Neuronal stem cell (in vitro differentiated cells): ENCODE data around the gene MBTPS1.

Experiments used
- DNase-seq: peaks from one replicate; pipeline ENCODE4 v3.0.0-alpha.2; 2013; ENCODE audit warnings: low spot score
- H2AFZ ChIP-seq: one replicate; pipeline ENCODE4 v1.6.1; 2013; ENCODE audit warnings: mild to moderate bottlenecking, low read length, inconsistent platforms
- H2AK5ac ChIP-seq: 2 replicates; pipeline ENCODE4 v1.6.1; 2013; ENCODE audit warnings: low read depth, mild to moderate bottlenecking, inconsistent platforms, low read length, moderate library complexity, mixed read lengths
- H2BK120ac ChIP-seq: 2 replicates; pipeline ENCODE4 v1.6.1; 2013; ENCODE audit warnings: low read depth, mild to moderate bottlenecking, inconsistent platforms, low read length, moderate library complexity, mixed read lengths
- H2BK12ac ChIP-seq: one replicate; pipeline ENCODE4 v1.6.1; 2013; ENCODE audit warnings: low read length, inconsistent platforms
- H2BK15ac ChIP-seq: 2 replicates; pipeline ENCODE4 v1.6.1; 2013; ENCODE audit warnings: mild to moderate bottlenecking, low read length, inconsistent platforms, mixed read lengths
- H2BK5ac ChIP-seq: one replicate; pipeline ENCODE4 v1.6.1; 2013; ENCODE audit warnings: inconsistent platforms, mild to moderate bottlenecking, low read length, moderate library complexity
- H3K14ac ChIP-seq: one replicate; pipeline ENCODE4 v1.6.1; 2013; ENCODE audit warnings: low read length, inconsistent platforms
- H3K18ac ChIP-seq: 2 replicates; pipeline ENCODE4 v1.6.1; 2013; ENCODE audit warnings: low read length, inconsistent platforms
- H3K23ac ChIP-seq: 2 replicates; pipeline ENCODE4 v1.6.1; 2013; ENCODE audit warnings: low read depth, mild to moderate bottlenecking, mixed read lengths, low read length, inconsistent platforms; ENCODE audit not compliant: poor library complexity
- H3K27ac ChIP-seq: replicated peaks from 3 replicates; pipeline ENCODE4 v1.5.1; 2013; ENCODE audit warnings: low read length, inconsistent platforms
- H3K27me3 ChIP-seq, 3 experiments: 2 replicates each; pipeline ENCODE4 v1.6.1; 2013; ENCODE audit warnings: low read length in 3 of 3, mild to moderate bottlenecking in 2 of 3, inconsistent platforms in 1 of 3, low read depth in 1 of 3, mixed read lengths in 1 of 3, moderate library complexity in 1 of 3; ENCODE audit not compliant: control insufficient read depth in 3 of 3, insufficient read depth in 3 of 3
- H3K36me3 ChIP-seq, 2 donors: replicated peaks in 1 of 2; 2 replicates each; pipeline ENCODE4 v1.6.1; 2013; ENCODE audit warnings: low read length in 2 of 2; ENCODE audit not compliant: control insufficient read depth in 2 of 2, insufficient read depth in 2 of 2
- H3K4ac ChIP-seq: 2 replicates; pipeline ENCODE4 v1.6.1; 2013; ENCODE audit warnings: inconsistent platforms, mild to moderate bottlenecking, low read length, moderate library complexity
- H3K4me1 ChIP-seq, 2 donors: 1 replicate in 1 of 2; 2 replicates in 1 of 2; pipeline ENCODE4 v1.6.1; 2013; ENCODE audit warnings: low read length in 2 of 2, low read depth in 1 of 2; ENCODE audit not compliant: control insufficient read depth in 2 of 2, insufficient read depth in 1 of 2
- H3K4me2 ChIP-seq: one replicate; pipeline ENCODE4 v1.6.1; 2013; ENCODE audit warnings: mild to moderate bottlenecking, low read length, inconsistent platforms; ENCODE audit not compliant: insufficient read depth, poor library complexity, severe bottlenecking
- H3K4me3 ChIP-seq, 2 donors: 2 replicates each; pipeline ENCODE4 v1.5.1; 2013; ENCODE audit warnings: low read length in 2 of 2, mild to moderate bottlenecking in 2 of 2, inconsistent platforms in 1 of 2, moderate library complexity in 1 of 2
- H3K79me1 ChIP-seq: one replicate; pipeline ENCODE4 v1.6.1; 2013; ENCODE audit warnings: low read depth, mild to moderate bottlenecking, inconsistent platforms, low read length, moderate library complexity
- H3K9ac ChIP-seq: one replicate; pipeline ENCODE4 v1.6.1; 2013; ENCODE audit warnings: mild to moderate bottlenecking, low read depth, low read length, inconsistent platforms; ENCODE audit not compliant: poor library complexity
- H3K9me3 ChIP-seq, 2 donors: replicated peaks in 1 of 2; 2 replicates each; pipeline versions ENCODE3 to v1.6.1; 2013; ENCODE audit warnings: low read length in 2 of 2, mild to moderate bottlenecking in 2 of 2, inconsistent platforms in 1 of 2, low read depth in 1 of 2, mixed read lengths in 1 of 2, moderate library complexity in 1 of 2; ENCODE audit not compliant: control insufficient read depth in 2 of 2, insufficient read depth in 1 of 2
- H4K8ac ChIP-seq: one replicate; pipeline ENCODE4 v1.6.1; 2013; ENCODE audit warnings: low read depth, mild to moderate bottlenecking, inconsistent platforms, low read length, moderate library complexity
- H4K91ac ChIP-seq: one replicate; pipeline ENCODE4 v1.6.1; 2013; ENCODE audit warnings: low read length, low read depth, mild to moderate bottlenecking, inconsistent platforms; ENCODE audit not compliant: poor library complexity
- WGBS, 2 donors: extraction: QIAGEN DNeasy Blood & Tissue Kit; methylation state at CpG; one replicate each; pipeline ENCODE4 v1.1.7; 2013; ENCODE audit warnings: missing lambda C conversion rate in 2 of 2, mixed read lengths in 1 of 2; ENCODE audit not compliant: insufficient read length in 2 of 2, insufficient replicate concordance in 1 of 2; ENCODE audit errors: extremely low coverage in 2 of 2; 5-methylcytosine and 5-hydroxymethylcytosine counted together

Gene MBTPS1

DNA sequence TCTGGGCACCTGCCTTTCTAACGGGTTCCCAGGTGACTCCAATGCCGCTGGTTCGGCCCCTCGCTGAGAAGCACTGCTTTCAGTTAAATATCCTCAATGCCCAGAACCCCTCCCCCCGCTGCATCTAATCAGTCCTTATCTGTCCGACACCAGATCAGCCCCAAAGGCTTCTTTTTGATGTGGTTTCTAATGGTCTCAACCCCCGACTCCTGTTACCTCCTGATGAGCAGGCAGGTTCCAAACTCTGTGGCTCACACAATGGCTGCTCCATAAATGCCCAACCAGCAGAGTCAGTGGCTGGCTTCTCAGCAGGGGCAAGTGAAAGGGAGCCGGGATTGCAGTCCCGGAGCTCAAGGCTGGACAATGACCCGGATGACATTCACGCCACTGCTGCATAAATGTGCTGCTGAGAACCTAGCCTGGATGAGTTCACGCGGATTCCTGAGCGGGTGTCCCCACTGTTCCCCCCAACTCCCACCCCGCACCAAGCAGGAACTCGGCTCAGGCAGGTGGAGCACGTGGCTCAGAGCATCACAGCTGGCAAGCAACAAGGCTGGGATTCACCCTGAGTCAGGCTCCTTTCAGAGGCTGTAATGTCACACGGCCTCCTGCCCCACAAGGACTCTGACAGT lies 73.1 kb downstream of the MBTPS1 start:
- Histone ChIP-seq H2BK12ac (no peak overlapping the region), H3K9me3 (peaks cover 0 to 3% of the 10 kb centered on the region in 2 donors), H3K4me2 (peak overlapping the region; percentile 3), H2AK5ac (no peak overlapping the region), H3K14ac (no peak overlapping the region), H3K79me1 (no peaks in the 10 kb centered on the region), H3K4me1 (peaks cover 24 to 33% of the 10 kb centered on the region in 2 donors), H3K36me3 (no peaks in the 10 kb centered on the region), H4K8ac (no peak overlapping the region), H4K91ac (no peak overlapping the region), H2BK120ac (no peak overlapping the region), H2BK15ac (no peak overlapping the region), H2BK5ac (no peak overlapping the region), H3K27ac (no peak overlapping the region), H3K27me3 (no peaks in the 10 kb centered on the region), H3K18ac (peak overlapping the region; percentile 63), H3K9ac (no peak overlapping the region), H2AFZ (peak overlapping the region; percentile 71), H3K4ac (no peak overlapping the region), H3K4me3 (peak overlapping the region in 1 of 2 donors; percentile 11), H3K23ac (no peak overlapping the region)
- no CpG with 5 or more reads among the region's 18 CpGs for WGBS, 2 donors
- no peak for DNase-seq

DNA sequence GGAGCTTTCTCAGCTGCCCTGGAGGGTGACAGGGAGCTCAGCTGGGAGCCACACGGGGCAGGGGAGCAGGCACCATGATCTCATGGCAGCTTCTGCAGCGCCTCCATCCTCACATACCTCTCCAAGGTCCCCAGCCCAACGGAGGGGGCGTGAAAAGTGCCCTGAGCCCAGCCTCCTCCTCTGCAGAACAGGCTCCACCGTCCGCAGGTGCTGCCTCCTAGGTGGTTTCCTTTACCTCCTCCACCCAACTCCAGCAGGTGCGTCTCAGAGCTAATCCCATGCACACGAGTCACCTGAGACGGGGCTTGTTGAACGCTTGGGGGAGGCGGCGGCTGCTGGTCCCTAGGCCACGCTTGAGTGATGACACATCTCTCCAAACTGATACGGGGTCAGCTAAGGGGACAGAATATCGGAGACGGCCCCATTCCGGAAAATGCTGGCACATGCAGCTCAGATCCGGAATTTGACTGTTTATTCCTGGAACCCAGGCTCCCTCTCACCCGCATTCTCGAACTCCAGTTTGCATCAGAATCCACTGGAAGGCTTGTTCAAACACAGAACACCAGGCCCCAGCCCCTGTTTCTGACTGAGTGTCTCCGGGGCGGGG lies 73.8 kb downstream of the MBTPS1 start:
- Histone ChIP-seq H3K9ac (no peak overlapping the region), H3K36me3 (no peaks in the 10 kb centered on the region), H4K91ac (no peak overlapping the region), H3K27me3 (no peaks in the 10 kb centered on the region), H2BK5ac (peak overlapping the region; percentile 19), H3K27ac (no peak overlapping the region), H2BK15ac (peak overlapping the region; percentile 30), H3K4ac (no peak overlapping the region), H3K79me1 (no peaks in the 10 kb centered on the region), H3K4me3 (no peak overlapping the region), H4K8ac (no peak overlapping the region), H3K23ac (no peak overlapping the region), H3K18ac (peak overlapping the region; percentile 31), H2BK12ac (peak overlapping the region; percentile 43), H2AFZ (peak overlapping the region; percentile 71), H3K9me3 (peaks cover 0 to 3% of the 10 kb centered on the region in 2 donors), H2BK120ac (no peak overlapping the region), H3K4me2 (no peak overlapping the region), H3K4me1 (peaks cover 19 to 29% of the 10 kb centered on the region in 2 donors), H3K14ac (no peak overlapping the region), H2AK5ac (peak overlapping the region; percentile 51)
- WGBS, 2 donors = no CpG with 5 or more reads among the region's 22 CpGs
- no peak for DNase-seq

DNA sequence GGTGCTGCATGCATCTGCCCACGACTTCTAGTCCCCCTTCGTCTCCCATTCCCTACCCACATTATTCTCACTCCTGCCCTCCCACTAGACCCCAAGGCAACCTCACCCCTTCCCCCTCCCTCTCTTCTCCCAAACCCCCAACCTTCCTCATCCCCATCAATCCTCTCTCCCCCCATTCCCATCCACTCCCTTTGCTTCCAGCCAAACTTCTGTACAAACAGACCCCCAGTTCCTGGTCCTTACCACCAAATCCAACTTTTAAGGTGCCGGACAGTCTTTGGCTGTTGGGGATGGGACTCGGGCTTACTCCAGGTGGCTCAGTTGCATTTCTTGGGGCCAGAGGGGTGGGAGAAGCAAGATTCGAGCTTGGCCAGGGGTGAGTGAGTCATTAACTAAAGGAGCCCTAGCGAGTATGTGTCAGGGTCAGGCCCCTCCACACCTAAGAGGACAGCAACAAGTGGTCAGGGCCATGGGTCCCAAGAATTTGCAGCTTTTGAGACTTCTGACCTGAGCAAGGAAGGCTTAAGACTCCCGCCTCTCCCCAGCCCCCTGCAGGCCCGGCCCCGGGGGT lies 74.3 kb downstream of the MBTPS1 start, which contains the start of gene SLC38A8:
SLC38A8 (minus strand) TSS at position 488 of the 571 bp plus-strand sequence. CDS start 638 bp downstream, outside the sequence.
- Histone ChIP-seq H2BK15ac (peak within 1 kb of the TSS; percentile 86), H3K4me3 (peak within 1 kb of the TSS in 1 of 2 donors; percentile 11), H3K27me3 (no peaks in the 10 kb centered on the region), H3K36me3 (no peaks in the 10 kb centered on the region), H3K4me1 (peaks cover 17 to 29% of the 10 kb centered on the region in 2 donors), H3K18ac (peak within 1 kb of the TSS; percentile 63), H2AFZ (peak within 1 kb of the TSS; percentile 71), H2AK5ac (peak within 1 kb of the TSS; percentile 51), H3K27ac (no peak within 1 kb of the TSS), H3K14ac (peak within 1 kb of the TSS; percentile 57), H4K8ac (no peak within 1 kb of the TSS), H3K9me3 (peaks cover 0 to 3% of the 10 kb centered on the region in 2 donors), H3K9ac (no peak within 1 kb of the TSS), H3K4ac (no peak within 1 kb of the TSS), H2BK12ac (peak within 1 kb of the TSS; percentile 43), H3K23ac (peak within 1 kb of the TSS; percentile 3), H2BK120ac (no peak within 1 kb of the TSS), H2BK5ac (peak within 1 kb of the TSS; percentile 19), H3K79me1 (no peaks in the 10 kb centered on the region), H4K91ac (no peak within 1 kb of the TSS), H3K4me2 (no peak within 1 kb of the TSS)
- no peak for DNase-seq
- WGBS, 2 donors = no CpG with 5 or more reads among the region's 9 CpGs

DNA sequence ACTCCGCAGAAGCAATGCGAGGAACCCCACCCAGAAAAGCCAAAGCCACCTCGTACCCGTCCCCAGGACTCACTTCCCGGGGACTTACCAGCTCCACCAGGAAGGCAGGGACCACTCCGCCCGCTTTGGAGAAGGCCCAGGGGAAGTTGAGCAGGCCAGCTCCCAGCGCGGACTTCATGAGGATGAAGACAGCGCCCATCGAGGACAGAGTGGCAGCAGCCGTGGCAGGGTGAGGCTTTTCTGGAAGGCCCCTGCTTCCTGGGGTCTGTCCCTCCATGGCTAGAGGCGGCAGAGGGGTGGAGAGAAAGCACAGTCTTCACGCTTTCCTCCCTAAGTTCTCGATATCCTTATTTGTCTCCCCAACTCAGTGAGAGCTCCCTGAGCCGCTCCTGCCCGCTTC lies 74.9 kb downstream of the MBTPS1 start:
- no peak overlapping the region for H4K91ac ChIP-seq
- H3K9ac ChIP-seq = no peak overlapping the region
- H3K23ac ChIP-seq = peak overlapping the region; percentile 3
- H3K18ac ChIP-seq = peak overlapping the region; percentile 57
- no peak overlapping the region for H4K8ac ChIP-seq
- H3K27me3 ChIP-seq = no peaks in the 10 kb centered on the region
- no peak overlapping the region for H2AFZ ChIP-seq
- peaks cover 17 to 29% of the 10 kb centered on the region in 2 donors for H3K4me1 ChIP-seq
- no peak overlapping the region for H3K4ac ChIP-seq
- H2AK5ac ChIP-seq = peak overlapping the region; percentile 47
- H3K79me1 ChIP-seq = no peaks in the 10 kb centered on the region
- H3K4me3 ChIP-seq = no peak overlapping the region
- H3K9me3 ChIP-seq = peaks cover 2 to 3% of the 10 kb centered on the region in 2 donors
- no peak overlapping the region for H3K4me2 ChIP-seq
- H2BK5ac ChIP-seq = peak overlapping the region; percentile 15
- no peaks in the 10 kb centered on the region for H3K36me3 ChIP-seq
- no peak for DNase-seq
- peak overlapping the region; percentile 86 for H2BK15ac ChIP-seq
- WGBS, 2 donors = no CpG with 5 or more reads among the region's 17 CpGs
- H3K27ac ChIP-seq = no peak overlapping the region
- no peak overlapping the region for H2BK12ac ChIP-seq
- H3K14ac ChIP-seq = peak overlapping the region; percentile 22
- H2BK120ac ChIP-seq = no peak overlapping the region
